Neural cell (in vitro differentiated cells): Measurements from ENCODE around the gene CDC42EP2. TPM values are rescaled to one million over a fixed set of nuclear protein-coding genes. Genes with fewer than 3 reads are reported as not detected.

Experiments
- H2AFZ ChIP-seq: fragments of 200-600, 300-800 bp; sonication (generic), shearing (Covaris generic); 2 replicates; pipeline ENCODE4 v1.6.0; 2014; ENCODE audit warnings: low read depth, mild to moderate bottlenecking, antibody characterized with exemption, low read length, moderate library complexity
- H3F3A ChIP-seq: fragments of 200-600 bp; shearing (Covaris generic); 2 replicates; pipeline ENCODE4 v1.6.1; 2016; ENCODE audit warnings: mild to moderate bottlenecking, moderate library complexity, mixed read lengths, antibody characterized with exemption, low read length; ENCODE audit not compliant: insufficient read depth, poor library complexity, severe bottlenecking
- H3K27ac ChIP-seq: fragments of 200-600, 300-800 bp; sonication (generic), shearing (Covaris generic); 2 replicates; pipeline ENCODE4 v1.5.1; 2014; ENCODE audit warnings: mild to moderate bottlenecking, low read length, moderate library complexity
- H3K27me3 ChIP-seq: fragments of 300-800, 200-600 bp; sonication (generic), shearing (Covaris generic); 2 replicates; pipeline ENCODE4 v1.6.0; 2014; ENCODE audit warnings: mild to moderate bottlenecking, low read depth, low read length, moderate library complexity; ENCODE audit not compliant: insufficient read depth
- H3K36me3 ChIP-seq: fragments of 300-800, 200-600 bp; sonication (generic), shearing (Covaris generic); 2 replicates; pipeline ENCODE4 v1.5.1; 2014; ENCODE audit warnings: mild to moderate bottlenecking, antibody characterized with exemption, low read length, moderate library complexity; ENCODE audit not compliant: insufficient read depth
- H3K4me2 ChIP-seq: fragments of 300-800, 200-600 bp; sonication (generic), shearing (Covaris generic); 2 replicates; pipeline ENCODE4 v1.6.0; 2014; ENCODE audit warnings: mild to moderate bottlenecking, low read length
- H3K4me3 ChIP-seq: fragments of 300-800, 200-600 bp; sonication (generic), shearing (Covaris generic); 2 replicates; pipeline ENCODE4 v1.5.1; 2014; ENCODE audit warnings: mild to moderate bottlenecking, low read length, moderate library complexity
- H3K79me2 ChIP-seq: fragments of 200-600 bp; shearing (Covaris generic); replicated peaks from 2 replicates; pipeline ENCODE4 v1.6.0; 2014; ENCODE audit warnings: mild to moderate bottlenecking, low read length, moderate library complexity; ENCODE audit not compliant: insufficient read depth
- H3K9ac ChIP-seq: fragments of 300-800, 200-600 bp; sonication (generic), shearing (Covaris generic); 2 replicates; pipeline ENCODE4 v1.6.1; 2016; ENCODE audit warnings: mild to moderate bottlenecking, low read length, mixed read lengths
- H3K9me2 ChIP-seq: fragments of 200-600 bp; shearing (Covaris generic); 2 replicates; pipeline ENCODE4 v1.6.1; 2016; ENCODE audit warnings: mild to moderate bottlenecking, low read length, mixed read lengths; ENCODE audit not compliant: insufficient read depth
- H3K9me3 ChIP-seq: fragments of 200-600, 300-800 bp; sonication (generic), shearing (Covaris generic); 2 replicates; pipeline ENCODE4 v1.6.1; 2016; ENCODE audit warnings: mild to moderate bottlenecking, mixed run types, low read length, moderate library complexity, mixed read lengths
- H4K20me1 ChIP-seq: fragments of 200-600 bp; shearing (Covaris generic); 2 replicates; pipeline ENCODE4 v1.6.1; 2016; ENCODE audit warnings: mild to moderate bottlenecking, mixed run types; ENCODE audit not compliant: insufficient read depth
- CTCF ChIP-seq: fragments of 450-650 bp; IDR thresholded peaks from 2 replicates; pipeline ENCODE4 v1.5.1; 2014; ENCODE audit warnings: antibody characterized with exemption, mild to moderate bottlenecking, moderate library complexity; ENCODE audit not compliant: poor library complexity, severe bottlenecking
- EP300 ChIP-seq: fragments of 450-650 bp; conservative IDR thresholded peaks from 2 replicates; pipeline ENCODE4 v1.6.1; 2014; ENCODE audit warnings: antibody characterized with exemption, mild to moderate bottlenecking, moderate library complexity; ENCODE audit not compliant: poor library complexity, severe bottlenecking
- EZH2 ChIP-seq: fragments of 200-600, 300-800 bp; shearing (Covaris generic), sonication (generic); IDR thresholded peaks from 2 replicates; pipeline ENCODE4 v1.6.1; 2014; ENCODE audit warnings: antibody characterized with exemption, low read length, borderline replicate concordance, mild to moderate bottlenecking; ENCODE audit not compliant: insufficient read depth, poor library complexity, severe bottlenecking
- MXI1 ChIP-seq: fragments of 450-650 bp; conservative IDR thresholded peaks from 2 replicates; pipeline ENCODE4 v1.6.1; 2014; ENCODE audit warnings: antibody characterized with exemption, mild to moderate bottlenecking; ENCODE audit not compliant: poor library complexity, severe bottlenecking
- POLR2AphosphoS5 ChIP-seq: IDR thresholded peaks from 2 replicates; pipeline ENCODE4 v1.6.1; 2012
- RAD21 ChIP-seq: fragments of 450-650 bp; conservative IDR thresholded peaks from 2 replicates; pipeline ENCODE4 v1.6.1; 2014; ENCODE audit warnings: antibody characterized with exemption, mild to moderate bottlenecking, moderate library complexity
- REST ChIP-seq: IDR thresholded peaks from 2 replicates; pipeline ENCODE4 v1.6.1; 2012; ENCODE audit warnings: borderline replicate concordance
- SMC3 ChIP-seq: fragments of 450-650 bp; conservative IDR thresholded peaks from 2 replicates; pipeline ENCODE4 v1.6.1; 2014; ENCODE audit warnings: antibody characterized with exemption, mild to moderate bottlenecking, moderate library complexity; ENCODE audit not compliant: poor library complexity
- TAF1 ChIP-seq: IDR thresholded peaks from 2 replicates; pipeline ENCODE4 v1.6.1; 2012; ENCODE audit warnings: low read depth
- polyA plus RNA-seq: library from polyadenylated mRNA; depleted of rRNA; stranded (reverse); fragments of >200 nt; gene quantifications from 2 replicates; pipeline ENCODE4 v1.2.3, GENCODE V29; 2014

Gene CDC42EP2
- polyA plus RNA-seq, 1 donor from 2014 or later = 1.3 TPM

GRCh38 chr11:65291613-65292012 is 23.1 kb upstream of the CDC42EP2 start:
- no peak overlapping the region for H3K4me2 ChIP-seq
- no peaks in the 10 kb centered on the region for H3K79me2 ChIP-seq
- no peaks in the 10 kb centered on the region for H3K9me3 ChIP-seq
- H4K20me1 ChIP-seq = no peaks in the 10 kb centered on the region
- no peaks in the 10 kb centered on the region for H3F3A ChIP-seq
- no peaks in the 10 kb centered on the region for H3K27me3 ChIP-seq
- no peak overlapping the region for H3K9ac ChIP-seq
- H2AFZ ChIP-seq = no peak overlapping the region
- H3K4me3 ChIP-seq = no peak overlapping the region
- no peaks in the 10 kb centered on the region for H3K9me2 ChIP-seq
- TF ChIP-seq TAF1 = no peak
- no peak for TF ChIP-seq RAD21
- no peak for TF ChIP-seq SMC3
- no peak for TF ChIP-seq POLR2AphosphoS5
- no peak for TF ChIP-seq CTCF
- TF ChIP-seq REST = no peak
- no peak for TF ChIP-seq EP300
- no peak for TF ChIP-seq EZH2
- no peak for TF ChIP-seq MXI1
- H3K27ac ChIP-seq = no peak overlapping the region
- H3K36me3 ChIP-seq = peaks cover 5% of the 10 kb centered on the region

GRCh38 chr11:65292890-65293289 is 21.8 kb upstream of the CDC42EP2 start:
- no peaks in the 10 kb centered on the region for H3K9me3 ChIP-seq
- no peaks in the 10 kb centered on the region for H3F3A ChIP-seq
- no peak overlapping the region for H2AFZ ChIP-seq
- H3K4me3 ChIP-seq = no peak overlapping the region
- H3K9ac ChIP-seq = no peak overlapping the region
- no peak overlapping the region for H3K27ac ChIP-seq
- no peak overlapping the region for H3K4me2 ChIP-seq
- TF ChIP-seq EZH2 (no peak), POLR2AphosphoS5 (no peak), REST (no peak), MXI1 (no peak), TAF1 (no peak), CTCF (no peak), EP300 (no peak), RAD21 (no peak), SMC3 (no peak)
- no peaks in the 10 kb centered on the region for H3K9me2 ChIP-seq
- H3K79me2 ChIP-seq = no peaks in the 10 kb centered on the region
- no peaks in the 10 kb centered on the region for H3K27me3 ChIP-seq
- no peaks in the 10 kb centered on the region for H4K20me1 ChIP-seq
- H3K36me3 ChIP-seq = peaks cover 5% of the 10 kb centered on the region
